BLaER1 treated with 17β-estradiol and CSF1 and Interleukin-3, amounts not matched to agents 10 nM and 100 nM (cell line): ENCODE results near the gene MNS1.
"Not testable (repeated sequence)": the region's sequence is repeated elsewhere in the genome, so short reads cannot be mapped to it uniquely, and the experiment has no call there.

Experiments
- H3K27ac ChIP-seq, 11 experiments: shearing (Covaris generic); formaldehyde crosslinking; 2 replicates each; pipeline ENCODE4 v1.8.1; 2022
- H3K27me3 ChIP-seq, 11 experiments: shearing (Covaris generic); formaldehyde crosslinking; 2 replicates each; pipeline ENCODE4 v1.8.1; 2022
- H3K36me3 ChIP-seq, 11 experiments: shearing (Covaris generic); formaldehyde crosslinking; 2 replicates each; pipeline ENCODE4 v1.8.1; 2022
- H3K4me1 ChIP-seq, 10 experiments: shearing (Covaris generic); formaldehyde crosslinking; 2 replicates each; pipeline ENCODE4 v1.8.1; 2022
- H3K4me2 ChIP-seq, 11 experiments: shearing (Covaris generic); formaldehyde crosslinking; 2 replicates each; pipeline ENCODE4 v1.8.1; 2022
- H3K4me3 ChIP-seq, 10 experiments: shearing (Covaris generic); formaldehyde crosslinking; 2 replicates each; pipeline ENCODE4 v1.8.1; 2022
- H3K9ac ChIP-seq, 11 experiments: shearing (Covaris generic); formaldehyde crosslinking; 2 replicates each; pipeline ENCODE4 v1.8.1; 2022
- H3K9me3 ChIP-seq, 11 experiments: shearing (Covaris generic); formaldehyde crosslinking; replicated peaks in 1 of 11; 2 replicates each; pipeline ENCODE4 v1.8.1; 2022
- H4K20me1 ChIP-seq, 11 experiments: shearing (Covaris generic); formaldehyde crosslinking; 2 replicates each; pipeline ENCODE4 v1.8.1; 2022
- Cebpa-rat ChIP-seq, 11 experiments: shearing (Covaris generic); IDR thresholded peaks; 2 replicates each; pipeline ENCODE4 v1.8.1; 2022

The MNS1 gene

DNA sequence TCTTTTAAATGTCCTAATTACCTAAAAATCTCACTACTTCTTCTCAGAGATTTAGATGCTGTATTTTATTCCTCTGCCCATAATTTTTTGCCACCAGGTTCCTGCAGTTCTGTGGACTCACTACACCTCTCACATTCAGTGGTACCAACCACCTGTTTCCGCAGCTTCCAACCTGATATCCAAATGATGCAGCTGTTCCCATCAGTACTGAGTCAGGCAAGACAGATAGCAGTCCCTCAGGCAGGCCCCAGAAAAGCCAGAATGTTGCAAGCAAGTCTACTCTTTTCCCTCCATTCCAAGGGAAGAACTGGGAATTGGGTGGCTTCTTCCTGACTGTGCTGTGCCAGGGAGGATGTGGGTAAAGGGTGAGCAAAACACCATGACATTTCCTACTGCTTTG lies 39.0 kb downstream of the MNS1 start:
- Histone ChIP-seq H3K9me3 (peaks cover 0 to 15% (median 6%) of the 10 kb centered on the region in 11 experiments; a peak in 5 of 22 replicates), H3K36me3 (peaks cover 0 to 7% (median 0%) of the 10 kb centered on the region in 11 experiments; a peak in 3 of 22 replicates), H3K4me1 (no peaks in the 10 kb centered on the region), H3K4me2 (no peak overlapping the region), H3K27me3 (no peaks in the 10 kb centered on the region), H3K27ac (no peak overlapping the region), H4K20me1 (no peaks in the 10 kb centered on the region), H3K4me3 (no peak overlapping the region), H3K9ac (no peak overlapping the region)
- TF ChIP-seq Cebpa-rat (IDR thresholded peaks at IDR 0.05): no peak

DNA sequence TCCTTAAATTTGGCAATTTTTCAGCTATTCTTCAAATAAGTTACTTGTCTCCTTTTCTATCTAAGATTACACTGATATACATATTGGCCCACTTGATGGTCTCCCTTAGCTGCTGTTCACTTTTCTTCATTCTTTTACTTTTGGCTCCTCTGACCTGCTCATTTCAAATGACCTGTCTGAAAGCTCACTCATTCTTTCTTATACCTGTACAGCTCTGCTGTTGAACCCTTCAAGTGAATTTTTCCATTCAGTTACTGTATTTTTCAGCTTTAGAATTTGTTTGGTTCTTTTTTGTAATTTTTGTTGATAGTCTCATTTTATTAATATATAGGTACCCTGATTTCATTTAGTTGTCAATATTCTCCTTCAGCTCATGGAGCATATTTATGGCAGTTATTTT lies 39.7 kb downstream of the MNS1 start:
- H3K4me3 ChIP-seq: no peak overlapping the region
- H3K27me3 ChIP-seq: no peaks in the 10 kb centered on the region
- no peaks in the 10 kb centered on the region for H3K4me1 ChIP-seq
- H3K4me2 ChIP-seq: no peak overlapping the region
- H3K9me3 ChIP-seq: peaks cover 0 to 15% (median 6%) of the 10 kb centered on the region in 11 experiments; a peak in 5 of 22 replicates
- no peak overlapping the region for H3K9ac ChIP-seq
- peaks cover 0 to 7% (median 0%) of the 10 kb centered on the region in 11 experiments; a peak in 3 of 22 replicates for H3K36me3 ChIP-seq
- H3K27ac ChIP-seq: no peak overlapping the region
- no peaks in the 10 kb centered on the region for H4K20me1 ChIP-seq
- no peak for TF ChIP-seq Cebpa-rat (IDR thresholded peaks at IDR 0.05)

DNA sequence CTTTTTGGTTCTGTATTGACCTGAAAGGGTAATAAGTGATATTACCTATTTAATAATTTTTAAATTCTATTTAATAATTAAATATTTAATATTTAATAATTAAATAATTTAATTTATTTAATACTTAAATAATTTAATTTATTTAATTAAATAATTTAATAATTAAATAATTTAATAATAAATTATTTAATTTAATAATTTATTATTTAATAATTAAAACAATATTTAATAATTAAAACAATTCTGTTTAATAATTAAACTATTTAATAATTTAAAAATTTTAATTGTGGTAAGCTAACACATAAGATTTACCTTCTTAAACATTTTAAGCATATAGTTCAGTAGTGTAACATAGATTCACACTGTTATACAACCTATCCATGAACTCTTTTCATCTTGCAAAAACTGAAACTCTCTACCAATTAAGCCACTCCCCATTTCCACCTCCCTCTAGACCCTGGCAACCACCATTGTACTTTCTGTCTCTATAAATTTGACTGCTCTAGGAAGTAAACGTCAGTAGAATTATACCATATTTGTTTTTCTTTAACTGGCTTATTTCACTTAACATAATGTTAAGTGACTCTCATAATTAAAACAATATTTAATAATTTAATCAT lies 51.7 kb downstream of the MNS1 start:
- H3K27me3 ChIP-seq, H4K20me1 ChIP-seq, H3K4me3 ChIP-seq, H3K9ac ChIP-seq, H3K36me3 ChIP-seq, H3K9me3 ChIP-seq, H3K27ac ChIP-seq, H3K4me1 ChIP-seq, H3K4me2 ChIP-seq: not testable (repeated sequence)

DNA sequence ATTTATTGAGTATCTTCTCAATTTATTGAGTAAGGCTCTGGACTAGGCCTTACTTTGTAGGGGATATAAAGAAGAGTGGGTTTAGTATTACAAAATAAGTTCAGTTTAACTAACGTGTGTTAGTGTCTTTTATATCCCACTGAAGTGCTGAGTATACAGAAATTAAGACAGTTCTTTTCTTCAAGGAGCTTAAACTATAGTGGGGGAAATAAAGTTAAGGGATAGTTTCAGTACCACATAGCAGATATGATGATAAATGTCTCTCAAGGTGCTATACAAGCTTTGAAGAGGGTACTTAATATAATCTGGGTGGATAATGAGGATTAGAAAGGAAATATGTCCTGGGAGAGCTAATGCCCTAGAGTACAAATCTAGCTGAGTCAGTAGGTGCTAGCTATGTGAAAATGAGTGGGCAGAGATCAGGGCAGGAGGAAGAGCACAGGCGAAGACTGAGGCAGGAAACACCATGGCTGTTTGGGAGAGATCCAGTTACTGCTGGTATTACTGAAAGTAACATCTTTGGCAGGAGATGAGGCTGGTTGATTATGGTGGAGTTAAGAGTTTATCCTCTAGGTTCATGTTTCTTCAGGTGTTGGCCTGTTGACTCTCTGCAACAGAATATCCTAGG lies 53.7 kb downstream of the MNS1 start:
- Histone ChIP-seq H3K9ac (no peak overlapping the region), H4K20me1 (no peaks in the 10 kb centered on the region), H3K27me3 (no peaks in the 10 kb centered on the region), H3K4me1 (peaks cover 0 to 5% (median 0%) of the 10 kb centered on the region in 10 experiments; a peak in 1 of 20 replicates), H3K4me2 (0 out of 22 replicates have a peak overlapping the region, but pooled peaks of 1 of the 11 experiments have one; percentile 21), H3K36me3 (no peaks in the 10 kb centered on the region), H3K27ac (no peak overlapping the region), H3K4me3 (no peak overlapping the region), H3K9me3 (peaks cover 0 to 5% (median 0%) of the 10 kb centered on the region in 11 experiments; a peak in 3 of 22 replicates)
- TF ChIP-seq Cebpa-rat (IDR thresholded peaks at IDR 0.05): no peak

DNA sequence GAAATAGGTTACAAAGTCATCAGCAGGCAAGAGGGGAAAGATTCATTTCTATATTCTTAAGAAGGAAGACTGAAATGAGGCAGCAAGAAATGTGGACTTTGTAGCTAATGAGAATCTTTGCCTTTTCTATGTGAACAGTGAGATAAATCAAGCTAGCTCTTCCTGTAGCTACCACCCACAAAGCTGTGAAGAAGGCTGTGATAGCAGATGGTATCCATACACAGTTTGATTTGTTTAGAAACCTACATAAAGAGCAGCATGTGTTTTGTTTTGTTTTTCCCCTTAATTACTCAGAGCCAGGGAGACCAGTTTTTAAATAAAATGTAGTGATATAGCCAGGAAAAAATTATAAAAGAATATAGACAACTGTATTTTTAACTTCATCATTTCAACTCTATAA lies 54.2 kb downstream of the MNS1 start:
- TF ChIP-seq Cebpa-rat (IDR thresholded peaks at IDR 0.05): no peak
- Histone ChIP-seq H4K20me1 (no peaks in the 10 kb centered on the region), H3K27ac (no peak overlapping the region), H3K9me3 (peaks cover 0 to 8% (median 0%) of the 10 kb centered on the region in 11 experiments; a peak in 3 of 22 replicates), H3K4me1 (peaks cover 0 to 5% (median 0%) of the 10 kb centered on the region in 10 experiments; a peak in 1 of 20 replicates), H3K4me2 (no peak overlapping the region), H3K4me3 (no peak overlapping the region), H3K9ac (no peak overlapping the region), H3K36me3 (no peaks in the 10 kb centered on the region), H3K27me3 (no peaks in the 10 kb centered on the region)

DNA sequence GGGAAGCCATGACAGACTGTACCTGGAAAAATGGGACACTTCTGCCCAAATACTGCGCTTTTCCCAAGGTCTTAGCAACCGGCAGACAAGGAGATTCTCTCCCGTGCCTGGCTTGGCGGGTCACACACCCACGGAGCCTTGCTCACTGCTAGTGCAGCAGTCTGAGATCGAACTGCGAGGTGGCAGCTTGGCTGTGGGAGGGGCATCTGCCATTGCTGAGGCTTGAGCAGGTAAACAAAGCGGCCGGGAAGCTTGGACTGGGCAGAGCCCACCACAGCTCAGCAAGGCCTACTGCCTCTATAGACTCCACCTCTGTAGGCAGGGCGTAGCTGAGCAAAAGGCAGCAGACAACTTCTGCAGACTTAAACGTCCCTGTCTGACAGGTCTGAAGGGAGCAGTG lies 65.7 kb downstream of the MNS1 start:
- not testable (repeated sequence) for H4K20me1 ChIP-seq, H3K27ac ChIP-seq, H3K9ac ChIP-seq, H3K4me3 ChIP-seq, H3K36me3 ChIP-seq, H3K4me2 ChIP-seq, H3K27me3 ChIP-seq, H3K4me1 ChIP-seq
- H3K9me3 ChIP-seq: peaks cover 10 to 23% (median 14%) of the 10 kb centered on the region in 11 experiments; a peak in 14 of 22 replicates

DNA sequence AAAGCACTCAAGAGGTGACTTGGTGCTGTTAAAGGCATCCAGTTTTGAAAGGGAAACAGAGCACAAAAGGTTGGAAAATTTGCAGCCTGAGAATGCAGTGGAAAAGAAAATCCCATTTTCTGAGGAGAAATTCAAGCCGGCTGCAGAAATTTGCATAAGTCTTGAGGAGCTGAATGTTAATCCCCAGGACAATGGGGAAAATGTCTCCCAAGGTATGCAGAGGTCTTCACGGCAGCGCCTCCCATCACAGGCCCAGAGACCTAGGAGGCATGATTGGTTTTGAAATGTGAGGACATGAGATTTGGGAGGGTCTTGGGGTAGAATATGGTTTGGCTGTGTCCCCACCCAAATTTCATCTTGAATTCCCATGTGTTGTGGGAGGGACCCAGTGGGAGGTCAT lies 67.6 kb downstream of the MNS1 start:
- H3K36me3 ChIP-seq, H3K9ac ChIP-seq, H3K27me3 ChIP-seq, H3K27ac ChIP-seq, H3K4me2 ChIP-seq, H3K4me1 ChIP-seq, H3K4me3 ChIP-seq, H4K20me1 ChIP-seq: not testable (repeated sequence)
- peaks cover 4 to 18% (median 13%) of the 10 kb centered on the region in 11 experiments; a peak in 13 of 22 replicates for H3K9me3 ChIP-seq

DNA sequence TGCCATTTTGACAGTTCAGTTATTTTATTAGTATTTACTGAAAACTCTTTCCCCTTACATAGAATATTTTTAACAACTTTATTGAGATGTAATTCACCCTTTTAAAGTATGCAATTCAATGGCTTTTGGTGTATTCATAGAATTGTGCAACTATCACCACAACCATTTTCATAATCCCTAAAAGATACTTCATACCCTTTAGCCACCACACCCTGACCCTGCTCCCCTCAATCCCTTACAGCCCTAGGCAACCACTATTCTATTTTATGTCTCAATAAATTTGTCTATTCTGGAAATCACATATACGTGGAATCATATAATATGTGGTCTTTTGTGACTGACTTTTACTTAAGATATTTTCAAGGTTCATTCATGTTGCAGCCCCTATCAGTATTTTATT lies 70.0 kb downstream of the MNS1 start:
- Histone ChIP-seq H3K4me3 (no peak overlapping the region), H4K20me1 (no peaks in the 10 kb centered on the region), H3K27me3 (no peaks in the 10 kb centered on the region), H3K9me3 (peaks cover 4 to 14% (median 13%) of the 10 kb centered on the region in 11 experiments; a peak in 13 of 22 replicates), H3K9ac (no peak overlapping the region), H3K36me3 (no peaks in the 10 kb centered on the region), H3K4me2 (no peak overlapping the region), H3K27ac (no peak overlapping the region), H3K4me1 (no peaks in the 10 kb centered on the region)
- TF ChIP-seq Cebpa-rat (IDR thresholded peaks at IDR 0.05): no peak

DNA sequence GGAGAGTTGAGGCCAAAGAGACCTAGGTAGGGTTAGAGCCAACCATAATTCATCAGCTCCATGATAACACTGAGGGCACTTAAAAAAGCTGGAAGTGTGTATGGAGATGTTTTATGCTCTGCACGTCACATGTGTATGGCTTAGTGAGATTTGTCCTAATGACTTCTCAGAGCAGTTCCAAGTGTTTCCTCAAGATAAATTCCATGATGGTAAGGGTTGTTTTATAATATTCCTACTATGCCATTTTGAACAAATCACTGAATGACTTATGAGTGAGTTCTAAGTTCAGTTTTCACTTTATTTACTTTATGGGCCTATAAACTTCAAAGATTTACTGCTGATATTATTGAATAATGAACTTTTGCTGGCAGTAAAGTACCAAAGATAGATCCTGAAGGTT lies 71.7 kb downstream of the MNS1 start:
- Histone ChIP-seq H3K36me3 (no peaks in the 10 kb centered on the region), H3K4me2 (no peak overlapping the region), H3K9ac (no peak overlapping the region), H3K27me3 (no peaks in the 10 kb centered on the region), H3K27ac (no peak overlapping the region), H3K4me3 (no peak overlapping the region), H3K4me1 (no peaks in the 10 kb centered on the region), H3K9me3 (peaks cover 0 to 7% (median 5%) of the 10 kb centered on the region in 11 experiments; a peak in 4 of 22 replicates), H4K20me1 (no peaks in the 10 kb centered on the region)
- TF ChIP-seq Cebpa-rat (IDR thresholded peaks at IDR 0.05): no peak

DNA sequence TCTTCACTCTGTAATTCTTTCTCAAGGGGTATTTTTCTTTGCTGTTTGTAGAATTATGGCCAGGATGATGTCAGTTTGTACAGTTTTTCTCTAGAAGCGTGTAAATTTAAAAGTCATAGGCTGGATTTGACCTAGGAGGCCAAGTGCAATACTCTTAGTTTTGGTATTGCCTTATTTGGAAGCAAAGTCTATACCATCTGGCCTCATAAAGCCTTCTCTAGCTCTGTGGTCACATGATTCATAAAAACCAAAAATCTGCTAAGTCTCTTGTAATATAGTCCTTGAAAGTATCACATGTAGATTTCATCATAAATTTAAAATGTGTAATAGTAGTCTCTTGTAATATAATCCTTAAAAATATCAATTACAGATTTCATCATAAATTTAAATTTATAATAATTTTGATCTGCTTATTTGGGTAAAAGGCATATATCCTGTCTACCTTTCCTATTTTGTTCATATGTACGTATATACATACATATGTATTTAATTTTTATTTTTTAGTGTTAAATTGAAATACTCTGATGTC lies 74.1 kb downstream of the MNS1 start:
- Histone ChIP-seq H3K4me2 (no peak overlapping the region), H3K9me3 (peaks cover 0 to 5% (median 0%) of the 10 kb centered on the region in 11 experiments; a peak in 2 of 22 replicates), H4K20me1 (no peaks in the 10 kb centered on the region)

More for the DNA sequence above, 74.1 kb downstream of the MNS1 start:
- Histone ChIP-seq H3K9ac (no peak overlapping the region), H3K27ac (no peak overlapping the region), H3K36me3 (no peaks in the 10 kb centered on the region), H3K4me3 (no peak overlapping the region), H3K27me3 (no peaks in the 10 kb centered on the region), H3K4me1 (no peaks in the 10 kb centered on the region)
- TF ChIP-seq Cebpa-rat (IDR thresholded peaks at IDR 0.05): no peak
